Tibial artery (tissue), 4 donors: ENCODE measurements around the gene SPTLC1.
A peak's percentile ranks its signal among the peaks of the same experiment; 100 is the strongest.
"Not testable (repeated sequence)": the region's sequence is repeated elsewhere in the genome, so short reads cannot be mapped to it uniquely, and the experiment has no call there.

Experiments
- DNase-seq, 2 donors: peaks; one replicate each; pipeline ENCODE4 v3.0.0-alpha.2; 2019
- H3K27ac ChIP-seq, 2 donors: fragments of 200-600 bp; sonication (generic) in 1 of 2; 1 replicate in 1 of 2; 2 replicates in 1 of 2; pipeline ENCODE4 v1.5.1; 2018 to 2019; ENCODE audit warnings: mild to moderate bottlenecking in 1 of 2
- H3K27me3 ChIP-seq, 2 donors: fragments of 200-600 bp; sonication (generic) in 1 of 2; one replicate each; pipeline versions ENCODE4 v1.5.1 to v1.6.0; 2016 to 2019
- H3K36me3 ChIP-seq, 3 donors: fragments of 200-600 bp; sonication (generic) in 2 of 3; one replicate each; pipeline ENCODE4 v1.5.1; 2016 to 2019; ENCODE audit warnings: mild to moderate bottlenecking in 2 of 3
- H3K4me1 ChIP-seq, 4 donors: fragments of 200-600 bp; sonication (generic) in 2 of 4; 1 replicate in 3 of 4; 2 replicates in 1 of 4; pipeline ENCODE4 v1.5.1; 2016 to 2019
- H3K4me3 ChIP-seq, 2 donors: fragments of 200-600 bp; sonication (generic) in 1 of 2; 1 replicate in 1 of 2; 2 replicates in 1 of 2; pipeline ENCODE4 v1.5.1; 2018 to 2019; ENCODE audit warnings: mild to moderate bottlenecking in 2 of 2
- H3K9me3 ChIP-seq, 3 donors: fragments of 200-600 bp; sonication (generic) in 1 of 3; one replicate each; pipeline ENCODE4 v1.5.1; 2016 to 2019
- intact Hi-C: fragments of 100-400 bp; cut with DNase I; formaldehyde crosslinking; loops from one replicate; pipeline ENCODE4 v1.15.0; 2023; ENCODE audit warnings: low total_unique reads
- TF ChIP-seq, protein P1 (sequence below), 2 experiments: fragments of 200-600 bp in 1 of 2; fragments of 450-650 bp in 1 of 2; IDR thresholded peaks; one replicate each; pipeline ENCODE4 v1.5.1; 2017 to 2019; ENCODE audit warnings: antibody characterized with exemption in 2 of 2, mild to moderate bottlenecking in 1 of 2, moderate library complexity in 1 of 2

The SPTLC1 gene

DNA sequence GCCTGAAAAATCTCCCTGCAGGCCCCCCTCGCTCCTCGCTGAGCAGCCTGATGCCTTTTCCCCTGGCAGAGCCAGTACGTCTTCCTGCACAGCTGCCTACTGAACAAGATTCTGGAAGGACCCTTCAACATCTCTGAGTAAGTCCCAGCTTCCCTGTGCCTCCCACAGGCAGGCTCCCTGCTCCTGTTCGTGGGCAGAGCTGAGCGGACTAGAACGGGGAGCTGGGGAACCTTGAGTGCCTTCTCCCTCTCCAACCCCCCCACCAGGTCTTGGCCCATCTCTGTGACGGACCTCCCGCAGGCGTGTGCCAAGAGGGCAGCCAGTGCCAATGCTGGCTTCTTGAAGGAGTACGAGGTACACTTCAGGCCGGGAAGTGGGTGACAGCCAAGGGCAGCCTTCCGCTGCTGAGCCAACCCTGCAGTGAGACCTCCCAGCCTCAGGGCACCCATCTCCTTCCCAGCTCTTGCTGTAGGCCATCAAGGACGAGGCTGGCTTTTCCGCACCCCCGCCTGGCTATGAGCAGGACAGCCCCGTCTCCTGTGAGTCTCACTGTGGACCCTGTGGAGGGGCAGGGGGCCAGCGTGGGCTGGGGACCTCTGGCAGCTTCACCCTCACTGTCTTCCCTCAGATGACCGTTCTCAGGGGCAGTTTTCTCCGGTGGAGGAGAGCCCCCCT is 21.1 kb upstream of the SPTLC1 start:
- Histone ChIP-seq H3K27me3 (peaks cover 0 to 13% of the 10 kb centered on the region in 2 donors), H3K27ac (no peak overlapping the region), H3K4me1 (peaks cover 0 to 26% (median 18%) of the 10 kb centered on the region in 4 donors), H3K9me3 (no peaks in the 10 kb centered on the region), H3K36me3 (no peaks in the 10 kb centered on the region), H3K4me3 (no peak overlapping the region)
- TF ChIP-seq, protein P1, sequence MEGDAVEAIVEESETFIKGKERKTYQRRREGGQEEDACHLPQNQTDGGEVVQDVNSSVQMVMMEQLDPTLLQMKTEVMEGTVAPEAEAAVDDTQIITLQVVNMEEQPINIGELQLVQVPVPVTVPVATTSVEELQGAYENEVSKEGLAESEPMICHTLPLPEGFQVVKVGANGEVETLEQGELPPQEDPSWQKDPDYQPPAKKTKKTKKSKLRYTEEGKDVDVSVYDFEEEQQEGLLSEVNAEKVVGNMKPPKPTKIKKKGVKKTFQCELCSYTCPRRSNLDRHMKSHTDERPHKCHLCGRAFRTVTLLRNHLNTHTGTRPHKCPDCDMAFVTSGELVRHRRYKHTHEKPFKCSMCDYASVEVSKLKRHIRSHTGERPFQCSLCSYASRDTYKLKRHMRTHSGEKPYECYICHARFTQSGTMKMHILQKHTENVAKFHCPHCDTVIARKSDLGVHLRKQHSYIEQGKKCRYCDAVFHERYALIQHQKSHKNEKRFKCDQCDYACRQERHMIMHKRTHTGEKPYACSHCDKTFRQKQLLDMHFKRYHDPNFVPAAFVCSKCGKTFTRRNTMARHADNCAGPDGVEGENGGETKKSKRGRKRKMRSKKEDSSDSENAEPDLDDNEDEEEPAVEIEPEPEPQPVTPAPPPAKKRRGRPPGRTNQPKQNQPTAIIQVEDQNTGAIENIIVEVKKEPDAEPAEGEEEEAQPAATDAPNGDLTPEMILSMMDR (IDR thresholded peaks at IDR 0.05) = no peak
- DNase-seq = no peak
- intact Hi-C loops = no loop called here

DNA sequence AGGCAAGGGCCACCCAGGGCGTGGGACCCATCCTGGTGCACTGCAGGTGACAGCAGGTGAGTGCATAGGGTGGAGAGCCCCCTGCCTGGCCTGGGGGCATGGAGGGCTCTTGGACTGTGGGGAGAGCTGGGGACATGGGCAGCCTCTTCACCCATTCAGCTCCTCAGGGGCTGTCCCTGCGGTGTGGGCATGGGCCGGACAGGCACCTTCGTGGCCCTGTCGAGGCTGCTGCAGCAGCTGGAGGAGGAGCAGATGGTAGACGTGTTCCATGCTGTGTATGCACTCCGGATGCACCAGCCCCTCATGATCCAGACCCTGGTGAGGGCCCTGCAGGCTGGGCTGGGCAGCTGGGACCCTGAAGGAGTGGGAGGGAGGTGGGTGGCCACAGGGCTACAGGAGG is 20.4 kb upstream of the SPTLC1 start:
- intact Hi-C loops = no loop called here
- TF ChIP-seq, protein P1 (IDR thresholded peaks at IDR 0.05) = no peak
- DNase-seq = no peak

DNA sequence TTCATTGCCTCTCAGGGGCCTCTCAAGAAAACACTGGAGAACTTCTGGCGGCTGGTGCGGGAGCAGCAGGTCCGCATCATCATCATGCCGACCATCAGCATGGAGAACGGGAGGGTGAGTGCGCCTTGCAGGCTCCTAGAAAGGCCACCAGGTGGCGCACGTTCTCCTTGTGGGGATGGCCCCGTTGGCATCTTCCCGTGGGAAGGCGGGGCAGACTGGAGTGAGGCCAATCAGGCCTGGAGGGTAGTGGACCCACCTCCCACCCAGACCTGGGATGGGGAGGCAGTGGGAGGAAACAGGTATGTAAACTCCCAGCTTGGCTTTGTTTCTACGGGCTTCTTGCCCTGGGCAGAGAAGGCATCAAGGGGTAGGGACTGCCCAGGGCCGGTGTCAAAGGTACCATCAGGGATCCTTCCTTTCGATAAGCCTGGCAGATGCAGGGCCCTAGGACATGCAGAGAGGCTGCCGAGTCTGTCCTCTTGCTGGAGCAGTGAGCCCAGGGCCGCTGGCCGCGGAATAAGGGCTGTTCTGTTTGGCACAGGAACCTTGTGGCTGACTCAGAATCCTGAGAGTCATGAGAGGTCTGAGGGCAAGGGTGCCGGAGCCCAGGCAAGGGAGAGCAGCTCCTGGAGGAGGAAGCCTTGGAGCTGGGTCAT is 18.9 kb upstream of the SPTLC1 start:
- DNase-seq = peak; percentile 72 to 86

More for the DNA sequence above, 20.4 kb upstream of the SPTLC1 start:
- peaks cover 0 to 19% (median 10%) of the 10 kb centered on the region in 4 donors for H3K4me1 ChIP-seq
- no peak overlapping the region for H3K27ac ChIP-seq
- H3K36me3 ChIP-seq = no peaks in the 10 kb centered on the region
- no peaks in the 10 kb centered on the region for H3K9me3 ChIP-seq
- H3K4me3 ChIP-seq = no peak overlapping the region
- peaks cover 0 to 11% of the 10 kb centered on the region in 2 donors for H3K27me3 ChIP-seq

DNA sequence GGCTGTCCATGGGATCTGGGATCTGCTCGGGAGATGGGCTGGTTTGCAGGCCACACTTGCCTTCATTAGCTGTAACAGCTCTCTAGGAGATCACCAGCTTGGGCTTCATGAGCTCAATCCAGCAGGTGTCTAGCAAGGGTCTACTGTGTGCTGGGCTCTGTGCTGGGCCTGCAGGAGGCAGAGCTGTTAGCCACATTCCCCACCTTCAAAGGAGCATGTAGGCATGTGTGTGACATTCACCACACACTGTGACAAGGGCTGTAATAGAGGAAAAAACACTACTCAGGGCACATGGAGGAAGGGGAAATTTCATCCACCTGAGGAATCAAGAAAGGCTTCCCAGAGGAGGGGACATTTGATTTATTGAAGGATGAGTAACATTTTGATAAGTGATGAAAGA is 17.7 kb upstream of the SPTLC1 start:
- Histone ChIP-seq H3K27me3 (peaks cover 0 to 14% of the 10 kb centered on the region in 2 donors), H3K4me1 (peaks cover 0 to 13% (median 5%) of the 10 kb centered on the region in 4 donors)
- H3K27ac ChIP-seq, intact Hi-C loops, H3K36me3 ChIP-seq, H3K4me3 ChIP-seq, DNase-seq, H3K9me3 ChIP-seq: not testable (repeated sequence)

More for the DNA sequence above, 18.9 kb upstream of the SPTLC1 start:
- Histone ChIP-seq H3K9me3 (no peaks in the 10 kb centered on the region), H3K27me3 (peaks cover 0 to 14% of the 10 kb centered on the region in 2 donors), H3K4me1 (peaks cover 0 to 16% (median 5%) of the 10 kb centered on the region in 4 donors), H3K36me3 (no peaks in the 10 kb centered on the region), H3K27ac (peak overlapping the region; percentile 38 to 51), H3K4me3 (peak overlapping the region; percentile 25 to 39)
- intact Hi-C loops = no loop called here
- TF ChIP-seq, protein P1 (IDR thresholded peaks at IDR 0.05) = peak; percentile 65 to 90

DNA sequence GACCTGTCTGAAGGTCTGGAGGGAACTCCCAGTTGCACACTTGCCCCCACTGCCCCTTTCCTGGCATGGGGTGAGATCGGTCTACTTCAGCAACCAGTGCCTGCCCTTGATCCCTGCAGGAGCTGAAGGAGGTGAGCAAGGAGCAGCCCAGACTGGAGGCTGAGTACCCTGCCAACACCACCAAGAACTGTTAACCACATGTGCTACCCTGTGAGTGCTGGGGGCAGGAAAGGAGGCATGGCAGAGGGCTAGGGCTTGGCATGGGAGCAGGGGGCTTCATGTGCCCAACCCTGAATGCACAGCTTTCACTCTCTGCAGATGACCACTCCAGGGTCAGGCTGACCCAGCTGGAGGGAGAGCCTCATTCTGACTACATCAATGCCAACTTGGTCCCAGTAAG is 17.3 kb upstream of the SPTLC1 start:
- TF ChIP-seq, protein P1 (IDR thresholded peaks at IDR 0.05) = no peak
- DNase-seq = no peak
- intact Hi-C loops = no loop called here
- peaks cover 0 to 14% of the 10 kb centered on the region in 2 donors for H3K27me3 ChIP-seq
- H3K4me3 ChIP-seq = no peak overlapping the region
- no peak overlapping the region for H3K27ac ChIP-seq
- peaks cover 0 to 11% (median 5%) of the 10 kb centered on the region in 4 donors for H3K4me1 ChIP-seq
- H3K9me3 ChIP-seq = no peaks in the 10 kb centered on the region
- no peaks in the 10 kb centered on the region for H3K36me3 ChIP-seq

DNA sequence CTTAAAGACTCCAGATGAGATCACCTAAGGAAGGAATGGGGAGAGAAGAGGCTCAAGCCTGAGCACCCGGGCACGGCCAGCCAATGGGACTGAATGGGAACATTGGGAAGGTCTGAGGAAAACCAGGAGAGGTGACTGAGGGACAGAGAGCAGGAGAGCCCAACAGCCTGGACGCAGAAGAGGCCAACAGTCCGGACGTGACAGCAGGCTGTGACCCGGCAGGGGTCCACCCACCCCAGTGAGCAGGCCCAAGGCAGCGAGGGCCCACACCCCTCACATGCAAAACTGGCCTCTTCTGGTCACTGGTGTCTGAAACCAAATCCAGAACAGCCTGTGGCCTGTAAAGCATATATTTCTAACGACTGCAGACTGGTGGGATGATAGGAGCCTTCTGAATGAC is 7.6 kb upstream of the SPTLC1 start:
- no peak for DNase-seq
- TF ChIP-seq, protein P1 (IDR thresholded peaks at IDR 0.05) = no peak
- intact Hi-C loops = no loop called here
- no peaks in the 10 kb centered on the region for H3K36me3 ChIP-seq
- no peak overlapping the region for H3K27ac ChIP-seq
- H3K4me3 ChIP-seq = no peak overlapping the region
- H3K9me3 ChIP-seq = no peaks in the 10 kb centered on the region
- no peaks in the 10 kb centered on the region for H3K27me3 ChIP-seq
- H3K4me1 ChIP-seq = no peaks in the 10 kb centered on the region
